WERI-Rb-1 (cell line): ENCODE measurements around the gene SECTM1.
"Not testable (repeated sequence)": the region's sequence is repeated elsewhere in the genome, so short reads cannot be mapped to it uniquely, and the experiment has no call there.

Experiments
- DNase-seq: peaks from one replicate; pipeline ENCODE4 v3.0.0-alpha.2; 2020
- H3K27ac ChIP-seq: fragments of 250-450 bp; sonication (Bioruptor Pico); 2 replicates; pipeline ENCODE4 v1.5.1; 2020; ENCODE audit warnings: mild to moderate bottlenecking, moderate library complexity
- H3K27me3 ChIP-seq: fragments of 250-450 bp; sonication (Bioruptor Pico); 2 replicates; pipeline ENCODE4 v1.5.1; 2021; ENCODE audit warnings: mild to moderate bottlenecking, low read depth, moderate library complexity; ENCODE audit not compliant: insufficient read depth, severe bottlenecking
- H3K36me3 ChIP-seq: fragments of 250-450 bp; sonication (Bioruptor Pico); 2 replicates; pipeline ENCODE4 v1.5.1; 2020; ENCODE audit warnings: mild to moderate bottlenecking, moderate library complexity
- H3K4me3 ChIP-seq: 2 replicates; pipeline ENCODE4 v1.5.1; 2011; ENCODE audit warnings: low read depth, mild to moderate bottlenecking, control low read depth, low read length
- H3K9me3 ChIP-seq: fragments of 250-450 bp; sonication (Bioruptor Pico); 2 replicates; pipeline ENCODE4 v1.5.1; 2021; ENCODE audit warnings: mild to moderate bottlenecking, moderate library complexity; ENCODE audit not compliant: severe bottlenecking
- CTCF ChIP-seq: IDR thresholded peaks from 2 replicates; pipeline ENCODE4 v1.5.1; 2011; ENCODE audit warnings: low read depth, mild to moderate bottlenecking, control low read depth, inconsistent platforms, low read length

SECTM1 gene

GRCh38 chr17:82369211-82369610 lies 35.6 kb upstream of the SECTM1 start:
- Histone ChIP-seq H3K27me3 (no peaks in the 10 kb centered on the region), H3K9me3 (no peaks in the 10 kb centered on the region), H3K27ac (no peak overlapping the region), H3K36me3 (no peaks in the 10 kb centered on the region), H3K4me3 (no peak overlapping the region)
- no peak for TF ChIP-seq CTCF
- no peak for DNase-seq

- H3K36me3 ChIP-seq, result no peaks in the 10 kb centered on the region
- H3K9me3 ChIP-seq, result no peaks in the 10 kb centered on the region
- no peak overlapping the region for H3K27ac ChIP-seq
- DNase-seq, result peak; percentile 68
- no peak for TF ChIP-seq CTCF
- no peak overlapping the region for H3K4me3 ChIP-seq
- no peaks in the 10 kb centered on the region for H3K27me3 ChIP-seq
These were observed 34.4 kb upstream of the SECTM1 start for GRCh38 chr17:82367724-82368524.

- DNase-seq, result no peak
- H3K9me3 ChIP-seq, result no peaks in the 10 kb centered on the region
- no peaks in the 10 kb centered on the region for H3K36me3 ChIP-seq
- no peak overlapping the region for H3K4me3 ChIP-seq
- H3K27ac ChIP-seq, result no peak overlapping the region
- H3K27me3 ChIP-seq, result no peaks in the 10 kb centered on the region
- TF ChIP-seq CTCF, result no peak
These were observed 33.2 kb upstream of the SECTM1 start for GRCh38 chr17:82366749-82367148.

GRCh38 chr17:82365606-82366295 lies 32.2 kb upstream of the SECTM1 start:
- DNase-seq, result peak; percentile 69
- H3K9me3 ChIP-seq, result no peaks in the 10 kb centered on the region
- TF ChIP-seq CTCF, result no peak
- H3K36me3 ChIP-seq, result no peaks in the 10 kb centered on the region
- H3K27me3 ChIP-seq, result no peaks in the 10 kb centered on the region
- H3K4me3 ChIP-seq, result no peak overlapping the region
- peak overlapping the region; percentile 37 for H3K27ac ChIP-seq

- Histone ChIP-seq H3K27me3 (no peaks in the 10 kb centered on the region), H3K36me3 (no peaks in the 10 kb centered on the region), H3K4me3 (no peak overlapping the region), H3K9me3 (no peaks in the 10 kb centered on the region), H3K27ac (no peak overlapping the region)
- no peak for TF ChIP-seq CTCF
- DNase-seq, result no peak
These were observed 28.5 kb upstream of the SECTM1 start for GRCh38 chr17:82361885-82362633.

GRCh38 chr17:82359451-82360074 lies 26.0 kb upstream of the SECTM1 start:
- not testable (repeated sequence) for H3K27ac ChIP-seq

More at GRCh38 chr17:82359451-82360074, 26.0 kb upstream of the SECTM1 start:
- not testable (repeated sequence) for H3K9me3 ChIP-seq, DNase-seq, H3K36me3 ChIP-seq, H3K27me3 ChIP-seq, H3K4me3 ChIP-seq
